Measurements from ENCODE around the gene SACS. TPM values are rescaled to one million over a fixed set of nuclear protein-coding genes. Genes with fewer than 3 reads are reported as not detected.

Gene SACS
- total and polyA plus RNA-seq, 2 donors (not counting 3 experiments of a cell fraction or from before 2014, with no cell fraction given): 14.8 to 72.7 TPM

- ChIA-PET CTCF (interaction anchor here (1.2 kb wide), 1 partner anchor 53 kb away, joined by 3 read pairs; no protein-coding TSS in a partner anchor), POLR2A (interaction anchor here (0.7 kb wide), 1 partner anchor 184 kb away, joined by 5 read pairs; no protein-coding TSS in a partner anchor)
- TF ChIP-seq FOS (IDR thresholded peaks at IDR 0.05; ENCODE audit: borderline replicate concordance, insufficient read depth, low read length) (no peak), MYC (IDR thresholded peaks at IDR 0.05; ENCODE audit: low read depth, low read length) (no peak), POLR2A (IDR thresholded peaks at IDR 0.05; ENCODE audit: low read depth, low read length) (peak; percentile 72), CTCF (IDR thresholded peaks at IDR 0.05; ENCODE audit: extremely low read depth in 1 of 2, insufficient read depth in 1 of 2, low read depth in 1 of 2, low read length in 2 of 2) (peak; percentile 7 to 10), GATA2 (IDR thresholded peaks at IDR 0.05; ENCODE audit: insufficient read depth, insufficient read length, low read depth, low read length) (no peak), POLR2AphosphoS5 (IDR thresholded peaks at IDR 0.05; ENCODE audit: insufficient read depth, low read depth, low read length) (peak; percentile 82), JUN (IDR thresholded peaks at IDR 0.05; ENCODE audit: borderline replicate concordance, insufficient read depth, insufficient read length, low read depth) (no peak), MAX (IDR thresholded peaks at IDR 0.05; ENCODE audit: insufficient read depth, insufficient read length) (no peak), EZH2 (IDR thresholded peaks at IDR 0.05; ENCODE audit: borderline replicate concordance, low read depth, low read length, severe bottlenecking) (no peak)
- dilution Hi-C loops (cut with MboI; ENCODE audit: extremely low pct_ligation_motif_present, low sequenced_read_pairs) (no loop called here), intact Hi-C loops (cut with micrococcal nuclease) (loop anchor here (1.0 to 5.0 kb wide), 6 partner anchors 52 to 417 kb away; no protein-coding TSS in a partner anchor)
- Histone ChIP-seq H3K4me3 (replicated peaks in 1 of 3; ENCODE audit: insufficient read depth in 1 of 3, low read depth in 1 of 3, low read length in 3 of 3) (peak overlapping the region; percentile 74 to 99 (median 94)), H4K20me1 (replicated peaks; ENCODE audit: control insufficient read depth, extremely low read depth, insufficient read depth, low read length) (peaks cover 2% of the 10 kb centered on the region), H3K27me3 (ENCODE audit: control insufficient read depth in 2 of 2, insufficient read depth in 2 of 2, low read length in 2 of 2) (no peaks in the 10 kb centered on the region), H3K4me1 (ENCODE audit: control insufficient read depth, extremely low read depth, insufficient read depth, low read length) (peaks cover 68% of the 10 kb centered on the region), H3K9me3 (replicated peaks; ENCODE audit: control insufficient read depth, insufficient read depth, low read length) (no peaks in the 10 kb centered on the region), H3K4me2 (ENCODE audit: insufficient read depth, low read length) (peak overlapping the region; percentile 99), H3K9me1 (replicated peaks; ENCODE audit: control insufficient read depth, extremely low read depth, insufficient read depth, low read length) (no peaks in the 10 kb centered on the region), H3K9ac (replicated peaks; ENCODE audit: extremely low read depth, insufficient read depth, low read length) (peak overlapping the region; percentile 91), H3K36me3 (ENCODE audit: control insufficient read depth in 2 of 2, extremely low read depth in 1 of 2, insufficient read depth in 2 of 2, low read length in 2 of 2) (peaks cover 0 to 2% of the 10 kb centered on the region in 2 experiments), H3K27ac (ENCODE audit: insufficient read depth, low read depth, low read length) (peak overlapping the region; percentile 68), H3K79me2 (ENCODE audit: control insufficient read depth, insufficient read depth, low read length) (peaks cover 47% of the 10 kb centered on the region), H2AFZ (ENCODE audit: low read depth, low read length) (peak overlapping the region; percentile 86)
- no TSS peak for BruUV-seq (replicated peaks)
- DNase-seq (ENCODE audit: low read depth, low spot score) (peak; percentile 97), FAIRE-seq (peak; percentile 77)
These were observed 58.2 kb downstream of the SACS start for GRCh38 chr13:23375001-23375971.
